ENCODE results near the gene FBXL13.
A peak's percentile ranks its signal among the peaks of the same experiment; 100 is the strongest.
"Not testable (repeated sequence)": the region's sequence is repeated elsewhere in the genome, so short reads cannot be mapped to it uniquely, and the experiment has no call there.

FBXL13 gene

GRCh38 chr7:103071000-103071399 lies 3.6 kb downstream of the FBXL13 start:
- TF ChIP-seq CTCF (conservative IDR thresholded peaks at IDR 0.05; ENCODE audit: low read depth, low read length), result no peak
- no peak for DNase-seq (ENCODE audit: low read depth)
- no peak overlapping the region for H3K4me3 ChIP-seq (ENCODE audit: low read length)

- no peak for DNase-seq (ENCODE audit: low read depth)
- no peak for TF ChIP-seq CTCF (conservative IDR thresholded peaks at IDR 0.05; ENCODE audit: low read depth, low read length)
- no peak overlapping the region for H3K4me3 ChIP-seq (ENCODE audit: low read length)
Observed at GRCh38 chr7:103068414-103069403, 5.9 kb downstream of the FBXL13 start.

- no peak overlapping the region for H3K4me3 ChIP-seq (ENCODE audit: low read length)
- DNase-seq (ENCODE audit: low read depth), result no peak
- TF ChIP-seq CTCF (conservative IDR thresholded peaks at IDR 0.05; ENCODE audit: low read depth, low read length), result peak; percentile 67
Observed at GRCh38 chr7:103065667-103066066, 8.9 kb downstream of the FBXL13 start.

GRCh38 chr7:103063895-103064294 lies 10.7 kb downstream of the FBXL13 start:
- H3K4me3 ChIP-seq (ENCODE audit: low read length), result no peak overlapping the region
- DNase-seq (ENCODE audit: low read depth), result no peak
- peak; percentile 2 for TF ChIP-seq CTCF (conservative IDR thresholded peaks at IDR 0.05; ENCODE audit: low read depth, low read length)

- H3K4me3 ChIP-seq (ENCODE audit: low read length), result no peak overlapping the region
- TF ChIP-seq CTCF (conservative IDR thresholded peaks at IDR 0.05; ENCODE audit: low read depth, low read length), result no peak
- DNase-seq (ENCODE audit: low read depth), result peak; percentile 37
Observed at GRCh38 chr7:103059471-103059870, 15.1 kb downstream of the FBXL13 start.

GRCh38 chr7:103058122-103058521 lies 16.5 kb downstream of the FBXL13 start:
- H3K4me3 ChIP-seq (ENCODE audit: low read length), result no peak overlapping the region
- DNase-seq (ENCODE audit: low read depth), result no peak
- no peak for TF ChIP-seq CTCF (conservative IDR thresholded peaks at IDR 0.05; ENCODE audit: low read depth, low read length)

- not testable (repeated sequence) for DNase-seq (ENCODE audit: low read depth); H3K4me3 ChIP-seq (ENCODE audit: low read length)
Observed at GRCh38 chr7:103056006-103056405, 18.6 kb downstream of the FBXL13 start.

All from retinal pigment epithelial cell (primary cell).